SK-N-SH (cell line): Measurements from ENCODE around the gene SLC30A5. TPM values are rescaled to one million over a fixed set of nuclear protein-coding genes. Genes with fewer than 3 reads are reported as not detected.

ENCODE experiments used
- CTCF ChIA-PET: fragments of 300-600, 350-600 bp; formaldehyde crosslinking; extraction: SDS; loops from one replicate; lab custom pipeline; 2021; lab: Yijun Ruan, JAX
- POLR2A ChIA-PET: fragments of 350-600 bp; sonication (Branson Sonifier 250); formaldehyde crosslinking; extraction: SDS; loops from one replicate; lab custom pipeline; 2020; ENCODE audit warnings: antibody characterized with exemption, inconsistent platforms; lab: Yijun Ruan, JAX
- DNase-seq: peaks from one replicate; pipeline ENCODE4 v3.0.0; 2012
- H2AFZ ChIP-seq: fragments of 200-600 bp; sonication (generic); 2 replicates; pipeline ENCODE4 v1.8.1; 2016; ENCODE audit warnings: antibody characterized with exemption, mild to moderate bottlenecking, low read depth
- H3F3A ChIP-seq: fragments of 200-600 bp; sonication (generic); replicated peaks from 2 replicates; pipeline ENCODE3; 2016; ENCODE audit warnings: antibody characterized with exemption, mild to moderate bottlenecking; ENCODE audit not compliant: insufficient read depth
- H3K27ac ChIP-seq, 2 experiments: fragments of 200-500 bp in 1 of 2; fragments of 200-600 bp in 1 of 2; sonication (Bioruptor generic) in 1 of 2; sonication (generic), shearing (Covaris generic) in 1 of 2; 2 replicates each; pipeline versions ENCODE4 v1.5.1 to v1.6.1; 2014 to 2016; ENCODE audit warnings: low read depth in 2 of 2, inconsistent platforms in 1 of 2, low read length in 1 of 2, mild to moderate bottlenecking in 1 of 2, mixed read lengths in 1 of 2
- H3K27me3 ChIP-seq: fragments of 200-600 bp; sonication (generic), shearing (Covaris generic); 2 replicates; pipeline ENCODE4 v1.6.1; 2016; ENCODE audit warnings: mixed run types; ENCODE audit not compliant: insufficient read depth
- H3K36me3 ChIP-seq, 2 experiments: fragments of 200-500 bp in 1 of 2; fragments of 200-600 bp in 1 of 2; sonication (Bioruptor generic) in 1 of 2; sonication (generic) in 1 of 2; replicated peaks in 1 of 2; 2 replicates each; pipeline versions ENCODE3 to v1.5.1; 2014 to 2016; ENCODE audit warnings: low read length in 1 of 2, mild to moderate bottlenecking in 1 of 2; ENCODE audit not compliant: insufficient read depth in 2 of 2, control insufficient read depth in 1 of 2
- H3K4me1 ChIP-seq, 2 experiments: fragments of 200-500 bp in 1 of 2; fragments of 200-600 bp in 1 of 2; sonication (Bioruptor generic) in 1 of 2; sonication (generic), shearing (Covaris generic) in 1 of 2; 2 replicates each; pipeline versions ENCODE4 v1.5.1 to v1.6.1; 2014 to 2016; ENCODE audit warnings: low read depth in 1 of 2, low read length in 1 of 2, mixed run types in 1 of 2; ENCODE audit not compliant: insufficient read depth in 2 of 2, control insufficient read depth in 1 of 2
- H3K4me2 ChIP-seq: fragments of 200-600 bp; sonication (generic), shearing (Covaris generic); 2 replicates; pipeline ENCODE4 v1.6.1; 2017; ENCODE audit warnings: mixed run types
- H3K4me3 ChIP-seq, 2 experiments: fragments of 200-500 bp in 1 of 2; fragments of 200-600 bp in 1 of 2; sonication (Bioruptor generic) in 1 of 2; sonication (generic), shearing (Covaris generic) in 1 of 2; 2 replicates each; pipeline versions ENCODE4 v1.5.1 to v1.8.1; 2014 to 2016; ENCODE audit warnings: low read depth in 2 of 2, inconsistent platforms in 1 of 2, low read length in 1 of 2, mild to moderate bottlenecking in 1 of 2, mixed read lengths in 1 of 2, moderate library complexity in 1 of 2
- H3K79me2 ChIP-seq: fragments of 200-600 bp; sonication (generic); 2 replicates; pipeline ENCODE4 v1.8.1; 2017; ENCODE audit warnings: mild to moderate bottlenecking; ENCODE audit not compliant: insufficient read depth
- H3K9ac ChIP-seq: fragments of 200-600 bp; sonication (generic); 2 replicates; pipeline ENCODE4 v1.6.1; 2017; ENCODE audit warnings: mixed run types
- H3K9me2 ChIP-seq: fragments of 200-600 bp; sonication (generic); 2 replicates; pipeline ENCODE4 v1.6.1; 2017; ENCODE audit warnings: mixed run types
- H3K9me3 ChIP-seq: fragments of 200-600 bp; sonication (generic); 2 replicates; pipeline ENCODE4 v1.6.1; 2017; ENCODE audit warnings: mixed run types, mild to moderate bottlenecking, moderate library complexity
- H4K20me1 ChIP-seq: fragments of 200-600 bp; sonication (generic); 2 replicates; pipeline ENCODE4 v1.6.1; 2017; ENCODE audit warnings: mild to moderate bottlenecking, mixed run types; ENCODE audit not compliant: insufficient read depth
- CHD2 ChIP-seq: fragments of 150-350 bp; IDR thresholded peaks from 2 replicates; pipeline ENCODE4 v1.6.1; 2018; ENCODE audit warnings: low read length; ENCODE audit not compliant: partially characterized antibody
- CTCF ChIP-seq: fragments of 200-600 bp; sonication (generic); IDR thresholded peaks from 2 replicates; pipeline ENCODE4 v1.6.1; 2017; ENCODE audit warnings: antibody characterized with exemption, mild to moderate bottlenecking, moderate library complexity
- ELF1 ChIP-seq: IDR thresholded peaks from 2 replicates; pipeline ENCODE4 v1.4.0; 2012
- FOXM1 ChIP-seq: IDR thresholded peaks from 2 replicates; pipeline ENCODE4 v1.4.0; 2012; ENCODE audit warnings: low read depth, mild to moderate bottlenecking
- GABPA ChIP-seq: IDR thresholded peaks from 2 replicates; pipeline ENCODE4 v1.4.0; 2012; ENCODE audit warnings: low read depth, mild to moderate bottlenecking
- GATA2 ChIP-seq: sonication (generic); formaldehyde crosslinking; IDR thresholded peaks from 2 replicates; pipeline ENCODE4 v1.5.0; 2020; ENCODE audit warnings: mild to moderate bottlenecking, missing genetic modification reagents
- JUND ChIP-seq: IDR thresholded peaks from 2 replicates; pipeline ENCODE4 v1.4.0; 2012
- NRF1 ChIP-seq: IDR thresholded peaks from 2 replicates; pipeline ENCODE4 v1.6.1; 2012; ENCODE audit warnings: low read depth, mild to moderate bottlenecking, low read length
- PBX3 ChIP-seq: IDR thresholded peaks from 2 replicates; pipeline ENCODE4; 2012
- POLR2AphosphoS5 ChIP-seq: IDR thresholded peaks from 2 replicates; pipeline ENCODE4 v1.6.1; 2012; ENCODE audit warnings: low read depth, low read length
- RFX5 ChIP-seq: IDR thresholded peaks from 2 replicates; pipeline ENCODE4 v1.6.1; 2012; ENCODE audit warnings: mild to moderate bottlenecking, improper control_type of control experiment, low read length
- SMC3 ChIP-seq: IDR thresholded peaks from 2 replicates; pipeline ENCODE4 v1.6.1; 2012; ENCODE audit warnings: low read depth, low read length, improper control_type of control experiment
- TAF1 ChIP-seq: IDR thresholded peaks from 2 replicates; pipeline ENCODE4 v1.6.1; 2012; ENCODE audit warnings: low read depth, mild to moderate bottlenecking, low read length, moderate library complexity, borderline replicate concordance
- TEAD4 ChIP-seq: IDR thresholded peaks from 2 replicates; pipeline ENCODE4 v1.4.0; 2012; ENCODE audit warnings: mild to moderate bottlenecking, borderline replicate concordance; ENCODE audit not compliant: insufficient read depth
- USF1 ChIP-seq: IDR thresholded peaks from 2 replicates; pipeline ENCODE4 v1.4.0; 2012; ENCODE audit warnings: low read depth, borderline replicate concordance
- USF2 ChIP-seq: fragments of 150-350 bp; IDR thresholded peaks from 2 replicates; pipeline ENCODE4 v1.6.1; 2017; ENCODE audit warnings: antibody characterized with exemption, low read length, low read depth, borderline replicate concordance
- ZBTB33 ChIP-seq: IDR thresholded peaks from 2 replicates; pipeline ENCODE4 v1.4.0; 2012; ENCODE audit warnings: low read depth, borderline replicate concordance
- WGBS: methylation state at CpG from one replicate; pipeline ENCODE4 v1.1.6; 2017; ENCODE audit warnings: low lambda C conversion rate; 5-methylcytosine and 5-hydroxymethylcytosine counted together
- polyA plus RNA-seq, 3 experiments: library from polyadenylated mRNA; depleted of rRNA; stranded (reverse); fragments of >200 nt; gene quantifications; 2 replicates each; pipeline ENCODE4 v1.2.3, GENCODE V29; 2012

The SLC30A5 gene
- polyA plus RNA-seq, 1 of the 3 experiments (the other 2 are of a cell fraction), result 28.5 TPM

GRCh38 chr5:69160651-69161050 lies 66.8 kb downstream of the SLC30A5 start:
- 93% methylated on average over 16 of the region's 16 CpGs for WGBS
- Histone ChIP-seq H3K9ac (no peak overlapping the region), H3K9me3 (no peaks in the 10 kb centered on the region), H3K27me3 (no peaks in the 10 kb centered on the region), H2AFZ (no peak overlapping the region), H3K4me1 (no peaks in the 10 kb centered on the region), H3K4me2 (no peak overlapping the region), H3K4me3 (no peak overlapping the region), H4K20me1 (no peaks in the 10 kb centered on the region), H3K9me2 (no peaks in the 10 kb centered on the region), H3F3A (no peaks in the 10 kb centered on the region), H3K79me2 (no peaks in the 10 kb centered on the region), H3K36me3 (no peaks in the 10 kb centered on the region), H3K27ac (no peak overlapping the region)
- POLR2A ChIA-PET, result interaction anchor here (0.7 kb wide), 1 partner anchor 57 kb away, joined by 6 read pairs; a partner anchor contains a TSS
- CTCF ChIA-PET, result interaction anchor here (1.2 kb wide), 1 partner anchor 67 kb away, joined by 3 read pairs; the partner anchor contains the start of gene SLC30A5
- TF ChIP-seq POLR2AphosphoS5, result no peak
- TF ChIP-seq USF1, result no peak
- TF ChIP-seq ZBTB33, result no peak
- TF ChIP-seq CTCF, result no peak
- TF ChIP-seq CHD2, result no peak
- no peak for TF ChIP-seq NRF1
- TF ChIP-seq USF2, result no peak
- no peak for TF ChIP-seq GABPA
- TF ChIP-seq TAF1, result no peak
- no peak for TF ChIP-seq ELF1
- no peak for TF ChIP-seq SMC3
- TF ChIP-seq RFX5, result no peak
- TF ChIP-seq JUND, result no peak
- no peak for TF ChIP-seq TEAD4
- no peak for TF ChIP-seq GATA2 (CRISPR knock-in tag)
- no peak for TF ChIP-seq PBX3
- TF ChIP-seq FOXM1, result no peak
- DNase-seq, result no peak
